B cell (primary cell): Measurements from ENCODE around the gene CEP350.

Source experiments
- EZH2 ChIP-seq: IDR thresholded peaks from 2 replicates; pipeline ENCODE4 v1.6.1; 2012; ENCODE audit warnings: borderline replicate concordance, low read depth, mild to moderate bottlenecking, moderate library complexity, low read length; ENCODE audit not compliant: insufficient read depth, poor library complexity, severe bottlenecking
- TF ChIP-seq, protein P1 (sequence below): fragments of 200-600 bp; IDR thresholded peaks from one replicate; pipeline ENCODE4 v1.8.0; 2022; ENCODE audit warnings: antibody characterized with exemption, mild to moderate bottlenecking

DNA sequence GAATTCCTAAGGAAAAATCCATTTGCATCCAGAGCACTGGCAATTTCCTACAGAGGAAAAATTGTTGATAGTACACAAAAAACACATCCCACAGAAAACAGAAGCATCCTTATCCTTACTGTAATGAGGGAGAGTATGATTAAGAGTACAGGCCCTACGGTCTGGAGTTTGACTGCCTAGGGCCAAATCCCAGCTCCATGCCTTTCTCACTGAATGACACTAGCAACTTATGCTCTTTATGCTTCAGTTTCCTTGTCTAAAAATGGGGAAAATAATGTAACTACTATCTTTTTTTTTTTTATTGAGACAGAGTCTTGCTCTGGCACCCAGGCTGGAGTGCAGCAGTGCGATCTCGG, 27.8 kb upstream of the CEP350 start:
- TF ChIP-seq, protein P1, sequence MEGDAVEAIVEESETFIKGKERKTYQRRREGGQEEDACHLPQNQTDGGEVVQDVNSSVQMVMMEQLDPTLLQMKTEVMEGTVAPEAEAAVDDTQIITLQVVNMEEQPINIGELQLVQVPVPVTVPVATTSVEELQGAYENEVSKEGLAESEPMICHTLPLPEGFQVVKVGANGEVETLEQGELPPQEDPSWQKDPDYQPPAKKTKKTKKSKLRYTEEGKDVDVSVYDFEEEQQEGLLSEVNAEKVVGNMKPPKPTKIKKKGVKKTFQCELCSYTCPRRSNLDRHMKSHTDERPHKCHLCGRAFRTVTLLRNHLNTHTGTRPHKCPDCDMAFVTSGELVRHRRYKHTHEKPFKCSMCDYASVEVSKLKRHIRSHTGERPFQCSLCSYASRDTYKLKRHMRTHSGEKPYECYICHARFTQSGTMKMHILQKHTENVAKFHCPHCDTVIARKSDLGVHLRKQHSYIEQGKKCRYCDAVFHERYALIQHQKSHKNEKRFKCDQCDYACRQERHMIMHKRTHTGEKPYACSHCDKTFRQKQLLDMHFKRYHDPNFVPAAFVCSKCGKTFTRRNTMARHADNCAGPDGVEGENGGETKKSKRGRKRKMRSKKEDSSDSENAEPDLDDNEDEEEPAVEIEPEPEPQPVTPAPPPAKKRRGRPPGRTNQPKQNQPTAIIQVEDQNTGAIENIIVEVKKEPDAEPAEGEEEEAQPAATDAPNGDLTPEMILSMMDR = no peak
- no peak for TF ChIP-seq EZH2
